ENCODE data around the gene ANTXR1. TPM values are rescaled to one million over a fixed set of nuclear protein-coding genes. Genes with fewer than 3 reads are reported as not detected.

Gene ANTXR1
- polyA plus RNA-seq, 1 donor (not counting 4 experiments of a cell fraction or from before 2014, with no cell fraction given), result 20.4 TPM

GRCh38 chr2:68994864-68995263 lies 18.1 kb upstream of the ANTXR1 start:
- H3K36me3 ChIP-seq (ENCODE audit: control insufficient read depth in 2 of 2, extremely low read depth in 1 of 2, insufficient read depth in 2 of 2, low read length in 2 of 2), result no peaks in the 10 kb centered on the region
- FAIRE-seq, result no peak
- DNase-seq (ENCODE audit: low read depth, low spot score), result no peak
- H4K20me1 ChIP-seq (ENCODE audit: control insufficient read depth, extremely low read depth, insufficient read depth, low read length), result no peaks in the 10 kb centered on the region
- TF ChIP-seq CTCF (optimal IDR thresholded peaks at IDR 0.05 in 1 of 3, IDR thresholded peaks at IDR 0.05 in 1 of 3, conservative IDR thresholded peaks at IDR 0.05 in 1 of 3; ENCODE audit: extremely low read depth in 1 of 3, insufficient read depth in 2 of 3, low read length in 3 of 3), result no peak
- no peak for TF ChIP-seq EZH2 (IDR thresholded peaks at IDR 0.05; ENCODE audit: low read length)
- H3K4me1 ChIP-seq (ENCODE audit: control insufficient read depth, extremely low read depth, insufficient read depth, low read length), result no peaks in the 10 kb centered on the region
- H3K79me2 ChIP-seq (ENCODE audit: control insufficient read depth, insufficient read depth, low read length), result no peaks in the 10 kb centered on the region
- dilution Hi-C loops (cut with MboI; ENCODE audit: extremely low pct_ligation_motif_present, low sequenced_read_pairs), result no loop called here
- H3K9me1 ChIP-seq (ENCODE audit: control insufficient read depth, extremely low read depth, insufficient read depth, low read length), result no peaks in the 10 kb centered on the region
- H2AFZ ChIP-seq (ENCODE audit: control insufficient read depth, low read length), result no peak overlapping the region
- no peaks in the 10 kb centered on the region for H3K9me3 ChIP-seq (ENCODE audit: control insufficient read depth, low read depth, low read length)
- no peak overlapping the region for H3K4me3 ChIP-seq (ENCODE audit: control insufficient read depth in 2 of 3, extremely low read depth in 1 of 3, insufficient read depth in 2 of 3, low read depth in 1 of 3, low read length in 3 of 3)
- H3K27ac ChIP-seq (ENCODE audit: control insufficient read depth, insufficient read depth, low read length), result no peak overlapping the region
- H3K4me2 ChIP-seq (ENCODE audit: control insufficient read depth, extremely low read depth, insufficient read depth, low read depth, low read length), result no peak overlapping the region
- no peak overlapping the region for H3K9ac ChIP-seq (ENCODE audit: control insufficient read depth, extremely low read depth, insufficient read depth, low read length)
- H3K27me3 ChIP-seq (ENCODE audit: control insufficient read depth, extremely low read depth, insufficient read depth, low read length), result peaks cover 4% of the 10 kb centered on the region

GRCh38 chr2:68995916-68996315 lies 17.1 kb upstream of the ANTXR1 start:
- DNase-seq (ENCODE audit: low read depth, low spot score), result no peak
- Histone ChIP-seq H3K9me3 (ENCODE audit: control insufficient read depth, low read depth, low read length) (no peaks in the 10 kb centered on the region), H3K27me3 (ENCODE audit: control insufficient read depth, extremely low read depth, insufficient read depth, low read length) (peaks cover 4% of the 10 kb centered on the region), H3K27ac (ENCODE audit: control insufficient read depth, insufficient read depth, low read length) (no peak overlapping the region), H2AFZ (ENCODE audit: control insufficient read depth, low read length) (no peak overlapping the region), H3K4me3 (ENCODE audit: control insufficient read depth in 2 of 3, extremely low read depth in 1 of 3, insufficient read depth in 2 of 3, low read depth in 1 of 3, low read length in 3 of 3) (no peak overlapping the region), H4K20me1 (ENCODE audit: control insufficient read depth, extremely low read depth, insufficient read depth, low read length) (no peaks in the 10 kb centered on the region), H3K9me1 (ENCODE audit: control insufficient read depth, extremely low read depth, insufficient read depth, low read length) (no peaks in the 10 kb centered on the region), H3K79me2 (ENCODE audit: control insufficient read depth, insufficient read depth, low read length) (no peaks in the 10 kb centered on the region), H3K4me1 (ENCODE audit: control insufficient read depth, extremely low read depth, insufficient read depth, low read length) (no peaks in the 10 kb centered on the region), H3K36me3 (ENCODE audit: control insufficient read depth in 2 of 2, extremely low read depth in 1 of 2, insufficient read depth in 2 of 2, low read length in 2 of 2) (no peaks in the 10 kb centered on the region), H3K9ac (ENCODE audit: control insufficient read depth, extremely low read depth, insufficient read depth, low read length) (no peak overlapping the region), H3K4me2 (ENCODE audit: control insufficient read depth, extremely low read depth, insufficient read depth, low read depth, low read length) (no peak overlapping the region)
- FAIRE-seq, result no peak
- dilution Hi-C loops (cut with MboI; ENCODE audit: extremely low pct_ligation_motif_present, low sequenced_read_pairs), result no loop called here
- TF ChIP-seq EZH2 (IDR thresholded peaks at IDR 0.05; ENCODE audit: low read length) (no peak), CTCF (optimal IDR thresholded peaks at IDR 0.05 in 1 of 3, IDR thresholded peaks at IDR 0.05 in 1 of 3, conservative IDR thresholded peaks at IDR 0.05 in 1 of 3; ENCODE audit: extremely low read depth in 1 of 3, insufficient read depth in 2 of 3, low read length in 3 of 3) (no peak)

Data from keratinocyte (primary cell).